Suprapubic skin (tissue), 4 donors: ENCODE measurements around the gene ARSD. TPM values are rescaled to one million over a fixed set of nuclear protein-coding genes. Genes with fewer than 3 reads are reported as not detected.
"Not testable (repeated sequence)": the region's sequence is repeated elsewhere in the genome, so short reads cannot be mapped to it uniquely, and the experiment has no call there.

Source experiments
- DNase-seq, 2 donors: peaks; one replicate each; pipeline ENCODE4 v3.0.0-alpha.2; 2019; ENCODE audit warnings: low spot score in 2 of 2
- H3K27ac ChIP-seq: fragments of 200-600 bp; sonication (generic); one replicate; pipeline ENCODE4 v1.5.1; 2019
- H3K27me3 ChIP-seq: fragments of 200-600 bp; sonication (generic); one replicate; pipeline ENCODE4 v1.5.1; 2019
- H3K36me3 ChIP-seq: fragments of 200-600 bp; sonication (generic); one replicate; pipeline ENCODE4 v1.5.1; 2019
- H3K4me1 ChIP-seq: fragments of 200-600 bp; sonication (generic); one replicate; pipeline ENCODE4 v1.5.1; 2019
- H3K4me3 ChIP-seq: fragments of 200-600 bp; sonication (generic); one replicate; pipeline ENCODE4 v1.5.1; 2019; ENCODE audit warnings: mild to moderate bottlenecking
- H3K9me3 ChIP-seq: fragments of 200-600 bp; sonication (generic); one replicate; pipeline ENCODE4 v1.5.1; 2019
- CTCF ChIP-seq, 2 donors: fragments of 200-600 bp in 1 of 2; fragments of 450-650 bp in 1 of 2; sonication (generic) in 1 of 2; IDR thresholded peaks; one replicate each; pipeline ENCODE4 v1.5.1; 2016 to 2019; ENCODE audit warnings: antibody characterized with exemption in 2 of 2, mild to moderate bottlenecking in 1 of 2, moderate library complexity in 1 of 2
- EP300 ChIP-seq: sonication (generic); formaldehyde crosslinking; IDR thresholded peaks from one replicate; pipeline ENCODE4 v1.6.1; 2017; ENCODE audit warnings: antibody characterized with exemption
- POLR2A ChIP-seq, 2 donors: fragments of 450-650 bp; IDR thresholded peaks; one replicate each; pipeline ENCODE4 v1.6.1; 2017; ENCODE audit warnings: antibody characterized with exemption in 2 of 2, mild to moderate bottlenecking in 2 of 2, moderate library complexity in 2 of 2
- POLR2AphosphoS5 ChIP-seq, 3 donors: sonication (generic); formaldehyde crosslinking; IDR thresholded peaks; one replicate each; pipeline ENCODE4 v1.6.1; 2017; ENCODE audit warnings: antibody characterized with exemption in 3 of 3
- WGBS: methylation state at CpG from one replicate; pipeline ENCODE4 v1.1.5; 2018; 5-methylcytosine and 5-hydroxymethylcytosine counted together
- total RNA-seq, 4 donors: library from RNA; depleted of rRNA; stranded (reverse); fragments of >200 nt; gene quantifications; one replicate each; pipeline ENCODE4 v1.1.0, GENCODE V29; 2016

Gene ARSD
- total RNA-seq = 10 to 100 TPM; 15.6 to 24.1 (median 18.7) TPM

- H3K4me3 ChIP-seq = peak within 1 kb of the TSS; percentile 61
- H3K36me3 ChIP-seq = peaks cover 2% of the 10 kb centered on the region
- TF ChIP-seq POLR2A (IDR thresholded peaks at IDR 0.05) (peak; percentile 74 to 79), POLR2AphosphoS5 (IDR thresholded peaks at IDR 0.05) (peak in 2 of 3 donors; percentile 16 to 33), EP300 (no peak), CTCF (IDR thresholded peaks at IDR 0.05) (no peak)
- DNase-seq = peak; percentile 92 to 95
- peak within 1 kb of the TSS; percentile 96 for H3K27ac ChIP-seq
- H3K27me3 ChIP-seq = no peaks in the 10 kb centered on the region
- WGBS = 4% methylated on average over 42 of the region's 84 CpGs
- H3K9me3 ChIP-seq = no peaks in the 10 kb centered on the region
- H3K4me1 ChIP-seq = peaks cover 6% of the 10 kb centered on the region
Measured at GRCh38 chrX:2928583-2929434, at the start of gene ARSD. Gene ARSD (minus strand): TSS chrX:2929339. CDS start chrX:2929275, 64 bp downstream.

GRCh38 chrX:2978639-2979038 lies 49.5 kb upstream of the ARSD start:
- not testable (repeated sequence) for H3K4me1 ChIP-seq, H3K4me3 ChIP-seq, H3K9me3 ChIP-seq, DNase-seq, H3K27ac ChIP-seq, H3K36me3 ChIP-seq, H3K27me3 ChIP-seq
- 87% methylated on average over 4 of the region's 4 CpGs for WGBS

GRCh38 chrX:2974961-2975360 lies 45.8 kb upstream of the ARSD start:
- Histone ChIP-seq H3K9me3 (no peaks in the 10 kb centered on the region), H3K27me3 (no peaks in the 10 kb centered on the region), H3K36me3 (no peaks in the 10 kb centered on the region), H3K4me3 (no peak overlapping the region), H3K4me1 (no peaks in the 10 kb centered on the region), H3K27ac (no peak overlapping the region)
- no peak for DNase-seq
- WGBS = 56% methylated on average over 1 of the region's 1 CpG
- TF ChIP-seq POLR2A (IDR thresholded peaks at IDR 0.05) (no peak), CTCF (IDR thresholded peaks at IDR 0.05) (no peak), POLR2AphosphoS5 (IDR thresholded peaks at IDR 0.05) (no peak), EP300 (no peak)

- Histone ChIP-seq H3K36me3 (no peaks in the 10 kb centered on the region), H3K27ac (no peak overlapping the region), H3K27me3 (no peaks in the 10 kb centered on the region), H3K4me1 (no peaks in the 10 kb centered on the region), H3K4me3 (no peak overlapping the region), H3K9me3 (no peaks in the 10 kb centered on the region)
- DNase-seq = peak in 1 of 2 donors; percentile 3
- 72% methylated on average over 6 of the region's 6 CpGs for WGBS
- no peak for TF ChIP-seq POLR2AphosphoS5 (IDR thresholded peaks at IDR 0.05)
- no peak for TF ChIP-seq EP300
- no peak for TF ChIP-seq CTCF (IDR thresholded peaks at IDR 0.05)
- TF ChIP-seq POLR2A (IDR thresholded peaks at IDR 0.05) = no peak
Measured at GRCh38 chrX:2972391-2972790, 43.3 kb upstream of the ARSD start.

GRCh38 chrX:2969021-2969420 lies 39.9 kb upstream of the ARSD start:
- WGBS = 64% methylated on average over 6 of the region's 6 CpGs
- TF ChIP-seq CTCF (IDR thresholded peaks at IDR 0.05) (no peak), POLR2AphosphoS5 (IDR thresholded peaks at IDR 0.05) (no peak), POLR2A (IDR thresholded peaks at IDR 0.05) (no peak), EP300 (no peak)
- no peaks in the 10 kb centered on the region for H3K36me3 ChIP-seq
- no peak overlapping the region for H3K27ac ChIP-seq
- H3K27me3 ChIP-seq = no peaks in the 10 kb centered on the region
- H3K4me3 ChIP-seq = no peak overlapping the region
- no peaks in the 10 kb centered on the region for H3K4me1 ChIP-seq
- H3K9me3 ChIP-seq = no peaks in the 10 kb centered on the region
- DNase-seq = peak in 1 of 2 donors; percentile 6
